Stimulated activated naive CD4-positive, alpha-beta T cell (primary cell): ENCODE results near the gene NCDN.
"Not testable (repeated sequence)": the region's sequence is repeated elsewhere in the genome, so short reads cannot be mapped to it uniquely, and the experiment has no call there.

Experiments used
- DNase-seq, 6 experiments: peaks; one replicate each; lab custom pipeline; 2025; lab: John Stamatoyannopoulos, UW

NCDN gene

DNA sequence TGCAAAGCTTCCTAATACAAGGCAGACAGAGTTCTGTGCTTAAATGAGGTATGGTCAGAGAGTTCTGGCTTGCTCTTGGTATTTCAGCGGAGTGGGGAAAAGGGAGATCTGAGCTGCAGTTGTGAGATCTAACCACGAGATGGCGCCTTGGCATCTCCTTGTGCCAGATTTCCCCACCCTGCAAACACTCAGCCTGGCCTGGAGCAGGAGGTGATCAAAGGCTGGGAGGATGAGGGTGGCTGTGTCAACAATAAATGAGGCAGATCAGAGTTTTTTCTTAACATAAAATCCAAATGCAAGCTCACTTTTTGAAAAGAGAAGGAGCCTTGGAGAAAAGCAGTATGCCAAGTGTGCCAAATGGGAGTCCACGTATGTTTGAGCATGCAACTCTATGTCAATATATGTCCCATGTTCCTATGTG lies 11.4 kb downstream of the NCDN start:
- DNase-seq: peak; percentile 21 to 74 (median 44)

- no peak for DNase-seq
Measured at GRCh38 chr1:35569936-35570335, 12.3 kb downstream of the NCDN start.

DNA sequence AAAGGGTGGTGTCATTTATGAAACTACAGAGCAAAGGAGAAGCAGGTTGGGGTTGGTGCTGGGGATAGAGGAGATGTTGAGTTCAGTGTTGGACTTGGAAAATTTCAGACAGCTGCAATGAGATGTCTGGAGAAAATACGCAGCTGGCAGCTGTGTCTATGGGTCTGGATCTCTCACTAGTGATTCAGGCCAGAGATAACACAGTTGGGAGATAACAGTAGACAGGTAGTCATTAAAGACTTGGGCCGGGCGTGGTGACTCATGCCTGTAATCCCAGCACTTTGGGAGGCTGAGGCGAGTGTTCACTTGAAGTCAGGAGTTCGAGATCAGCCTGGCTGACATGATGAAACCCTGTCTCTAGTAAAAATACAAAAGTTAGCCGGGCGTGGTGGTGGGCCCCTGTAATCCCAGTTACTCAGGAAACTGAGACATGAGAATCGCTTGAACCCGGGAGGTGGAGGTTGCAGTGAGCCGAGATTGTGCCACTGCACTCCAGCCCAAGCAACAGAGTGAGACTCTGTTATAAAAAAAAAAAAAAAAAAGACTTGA lies 13.1 kb downstream of the NCDN start:
- no peak for DNase-seq

DNA sequence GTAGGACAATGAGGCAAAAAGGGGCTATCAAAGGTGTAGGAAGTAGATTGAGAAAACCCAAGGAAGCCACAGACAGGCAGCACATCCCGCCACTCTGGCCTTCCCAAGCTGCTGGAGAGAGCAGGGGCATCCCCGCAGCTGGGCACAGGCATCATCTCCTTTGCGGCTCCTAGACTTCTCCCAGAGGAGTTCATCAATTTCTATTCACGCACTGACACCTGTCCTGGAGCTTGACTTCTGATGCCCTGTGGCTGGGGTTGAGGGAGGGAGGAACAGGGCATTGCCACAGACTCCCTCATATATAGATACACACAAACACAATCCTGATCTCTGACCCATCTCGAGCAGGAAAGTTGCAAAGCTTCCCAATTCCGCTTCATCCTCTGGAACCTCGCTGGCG lies 13.7 kb downstream of the NCDN start:
- no peak for DNase-seq

GRCh38 chr1:35572296-35572695 lies 14.7 kb downstream of the NCDN start:
- DNase-seq: no peak

DNA sequence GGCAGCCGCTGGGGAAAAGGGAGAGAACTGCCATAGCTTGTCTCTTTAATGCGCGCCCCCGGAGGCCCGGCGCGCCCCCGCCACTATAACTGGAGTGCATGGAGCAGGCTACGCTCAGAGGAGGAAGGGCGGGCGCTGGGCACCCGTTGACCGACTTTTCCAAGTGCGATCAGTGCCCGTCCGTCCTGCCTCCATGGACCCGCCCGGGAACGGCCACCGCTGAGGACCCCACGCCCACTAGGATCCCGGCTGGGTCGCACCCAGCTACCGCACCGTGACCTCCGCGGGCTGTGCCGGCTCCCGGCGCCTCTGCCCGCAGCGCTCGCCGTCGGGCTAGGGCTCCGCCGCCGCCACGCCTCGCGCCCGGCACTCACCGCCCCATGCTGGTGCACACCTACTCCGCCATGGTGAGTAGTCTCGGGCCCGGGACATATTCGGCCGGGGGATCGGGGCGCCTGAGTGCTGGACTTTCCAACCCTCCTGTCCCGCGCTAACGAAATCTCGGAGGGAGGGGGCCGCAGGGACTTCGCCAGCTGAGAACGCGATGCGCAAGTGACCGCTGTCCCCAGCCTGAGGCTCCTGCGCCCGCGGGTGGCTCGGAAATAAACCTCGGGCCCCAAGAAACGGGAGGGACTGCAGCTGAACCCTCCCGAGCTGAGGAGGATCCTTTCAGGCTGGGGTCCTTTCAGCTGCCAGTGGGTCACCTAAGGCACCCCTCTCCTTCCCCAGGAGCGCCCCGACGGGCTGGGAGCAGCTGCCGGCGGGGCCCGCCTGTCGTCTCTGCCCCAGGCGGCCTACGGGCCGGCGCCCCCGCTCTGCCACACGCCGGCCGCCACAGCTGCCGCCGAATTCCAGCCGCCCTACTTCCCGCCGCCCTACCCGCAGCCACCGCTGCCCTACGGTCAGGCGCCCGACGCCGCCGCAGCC lies 15.9 kb downstream of the NCDN start, which contains the start of gene TFAP2E:
TSS of gene TFAP2E (plus strand) at position 117 of the 927 bp plus-strand sequence. CDS start at position 381, 264 bp downstream.
- DNase-seq: no peak

DNA sequence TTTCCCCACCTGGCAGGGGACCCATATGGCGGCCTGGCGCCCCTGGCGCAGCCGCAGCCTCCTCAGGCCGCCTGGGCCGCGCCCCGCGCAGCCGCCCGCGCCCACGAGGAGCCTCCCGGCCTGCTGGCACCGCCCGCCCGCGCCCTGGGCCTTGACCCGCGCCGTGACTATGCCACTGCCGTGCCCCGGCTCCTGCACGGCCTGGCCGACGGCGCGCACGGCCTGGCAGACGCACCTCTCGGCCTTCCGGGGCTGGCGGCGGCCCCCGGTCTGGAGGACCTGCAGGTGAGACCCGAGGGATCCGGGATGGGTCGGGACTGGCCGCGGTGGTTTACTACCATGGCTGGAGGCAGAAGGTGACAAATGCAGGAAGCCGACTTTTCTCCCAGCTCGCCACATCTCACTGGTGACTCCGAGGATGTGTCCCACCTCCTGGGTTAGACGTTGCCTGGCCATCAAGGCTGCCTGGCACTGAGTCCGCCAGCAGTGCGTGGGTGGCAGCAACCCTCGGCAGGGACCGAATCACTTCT lies 16.6 kb downstream of the NCDN start:
- DNase-seq: no peak

- DNase-seq: no peak
Measured at GRCh38 chr1:35574655-35575415, 17.2 kb downstream of the NCDN start.

- DNase-seq: no peak
Measured at GRCh38 chr1:35575416-35575958, 17.9 kb downstream of the NCDN start.

DNA sequence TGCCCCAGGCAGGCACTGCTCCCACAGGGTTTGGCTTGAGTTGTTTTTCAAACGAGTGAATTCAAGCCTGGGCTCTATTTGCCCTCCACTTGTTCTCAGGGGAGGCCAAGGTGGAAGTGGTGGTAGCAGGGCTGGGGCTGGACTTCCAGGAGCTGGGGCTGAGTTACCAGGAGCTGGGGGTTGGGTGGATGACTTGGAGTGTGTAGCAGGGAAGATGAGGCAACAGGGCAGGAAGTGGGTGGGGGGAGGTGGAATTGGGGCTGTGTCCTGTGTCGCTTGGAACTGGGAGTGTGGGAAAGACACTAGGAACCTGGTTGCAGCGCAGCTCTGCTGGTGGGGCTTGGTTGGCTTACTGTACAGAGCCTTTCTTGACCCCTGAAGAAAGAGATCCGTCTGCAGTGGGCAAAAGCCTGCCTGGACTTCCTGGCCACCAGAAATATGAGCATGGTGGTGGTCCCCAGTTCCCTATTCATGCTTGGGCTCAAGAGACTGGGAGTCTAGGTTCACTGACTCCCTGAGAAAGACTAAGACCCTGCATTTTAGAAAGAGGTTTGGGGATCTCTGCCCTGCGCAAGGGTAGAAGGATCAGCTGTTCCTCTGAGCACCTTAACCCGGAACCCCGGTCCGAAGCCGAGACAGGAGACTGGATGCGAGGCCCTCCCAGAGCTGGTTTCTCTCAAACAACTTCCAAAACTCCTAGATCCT lies 18.6 kb downstream of the NCDN start:
- DNase-seq: no peak

DNA sequence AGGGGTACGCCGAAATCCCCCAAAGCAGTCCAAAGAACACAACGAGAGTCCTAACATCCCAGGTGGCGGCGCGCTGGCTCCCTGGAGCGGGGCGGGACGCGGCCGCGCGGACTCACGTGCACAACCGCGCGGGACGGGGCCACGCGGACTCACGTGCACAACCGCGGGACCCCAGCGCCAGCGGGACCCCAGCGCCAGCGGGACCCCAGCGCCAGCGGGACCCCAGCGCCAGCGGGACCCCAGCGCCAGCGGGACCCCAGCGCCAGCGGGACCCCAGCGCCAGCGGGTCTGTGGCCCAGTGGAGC lies 19.1 kb downstream of the NCDN start:
- peak in 1 of 6 experiments; percentile 21 for DNase-seq

- peak; percentile 29 to 67 (median 36) for DNase-seq
Measured at GRCh38 chr1:35577071-35577998, 19.7 kb downstream of the NCDN start.

DNA sequence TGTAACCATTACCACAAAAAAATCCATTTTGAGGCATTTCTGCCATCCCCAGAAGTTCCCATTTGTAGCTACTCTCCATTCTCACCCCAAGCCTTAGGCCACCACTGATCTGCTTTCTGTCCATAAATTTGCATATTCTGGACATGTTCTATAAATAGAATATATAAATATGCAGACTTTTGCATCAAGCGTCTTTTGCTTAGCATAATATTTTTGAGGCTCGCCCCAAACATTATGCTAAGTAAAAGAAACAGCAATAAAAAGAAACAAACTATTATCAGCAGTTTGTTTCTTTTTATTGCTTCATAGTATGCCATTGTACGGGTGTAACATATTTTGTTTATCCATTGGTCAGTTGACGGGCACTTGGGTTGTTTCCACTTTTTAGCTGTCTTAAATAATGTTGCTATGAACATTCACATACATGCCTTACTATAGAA lies 23.4 kb downstream of the NCDN start:
- DNase-seq: no peak

GRCh38 chr1:35581621-35582020 lies 24.0 kb downstream of the NCDN start:
- DNase-seq: not testable (repeated sequence)

- DNase-seq: no peak
Measured at GRCh38 chr1:35585281-35585680, 27.7 kb downstream of the NCDN start.

DNA sequence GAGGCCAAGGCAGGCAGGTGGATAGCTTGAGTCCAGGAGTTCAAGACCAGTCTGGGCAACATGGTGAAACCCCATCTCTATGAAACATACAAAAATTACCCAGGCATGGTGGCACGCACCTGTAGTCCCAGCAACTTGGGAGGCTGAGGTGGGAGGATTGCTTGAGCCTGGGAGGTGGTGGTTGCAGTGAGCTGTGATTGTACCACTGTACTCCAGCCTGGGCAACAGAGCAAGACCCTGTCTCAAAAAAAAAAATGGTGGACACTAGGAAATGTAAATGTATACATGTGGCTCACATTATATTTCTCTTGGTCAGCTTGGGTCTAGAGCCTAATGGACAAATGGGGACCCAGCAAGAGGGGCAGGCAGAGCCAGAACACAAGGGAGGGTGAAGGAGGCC lies 28.2 kb downstream of the NCDN start:
- DNase-seq: not testable (repeated sequence)

- no peak for DNase-seq
Measured at GRCh38 chr1:35586808-35587207, 29.2 kb downstream of the NCDN start.

DNA sequence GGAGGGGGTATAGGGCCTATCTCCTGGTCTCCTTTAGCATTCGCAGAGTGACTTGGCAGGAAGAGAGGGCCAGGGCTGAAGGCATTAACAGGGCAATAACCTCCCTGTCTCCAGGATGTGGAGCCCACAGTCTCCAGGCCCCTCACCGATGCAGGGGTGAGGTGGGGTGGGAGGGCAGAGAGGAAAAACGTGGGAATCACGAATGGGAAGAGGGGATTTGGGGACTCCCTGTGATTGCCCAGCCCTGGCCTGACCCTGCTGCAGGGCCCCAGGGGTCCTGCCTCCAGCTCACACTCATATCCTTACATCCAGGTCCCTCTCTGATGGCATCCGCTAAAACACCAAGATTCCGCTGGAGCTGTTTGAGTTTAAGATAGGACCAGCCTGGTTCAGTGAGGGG lies 30.1 kb downstream of the NCDN start:
- DNase-seq: no peak

GRCh38 chr1:35588197-35588910 lies 30.8 kb downstream of the NCDN start:
- no peak for DNase-seq
